SK-N-SH (cell line): ENCODE data around the gene SERTM2. TPM values are rescaled to one million over a fixed set of nuclear protein-coding genes. Genes with fewer than 3 reads are reported as not detected.

Source experiments
- CTCF ChIA-PET: fragments of 300-600, 350-600 bp; formaldehyde crosslinking; extraction: SDS; loops from one replicate; lab custom pipeline; 2021; lab: Yijun Ruan, JAX
- POLR2A ChIA-PET: fragments of 350-600 bp; sonication (Branson Sonifier 250); formaldehyde crosslinking; extraction: SDS; loops from one replicate; lab custom pipeline; 2020; ENCODE audit warnings: antibody characterized with exemption, inconsistent platforms; lab: Yijun Ruan, JAX
- DNase-seq: peaks from one replicate; pipeline ENCODE4 v3.0.0; 2012
- H2AFZ ChIP-seq: fragments of 200-600 bp; sonication (generic); 2 replicates; pipeline ENCODE4 v1.8.1; 2016; ENCODE audit warnings: antibody characterized with exemption, mild to moderate bottlenecking, low read depth
- H3F3A ChIP-seq: fragments of 200-600 bp; sonication (generic); replicated peaks from 2 replicates; pipeline ENCODE3; 2016; ENCODE audit warnings: antibody characterized with exemption, mild to moderate bottlenecking; ENCODE audit not compliant: insufficient read depth
- H3K27ac ChIP-seq, 2 experiments: fragments of 200-500 bp in 1 of 2; fragments of 200-600 bp in 1 of 2; sonication (Bioruptor generic) in 1 of 2; sonication (generic), shearing (Covaris generic) in 1 of 2; 2 replicates each; pipeline versions ENCODE4 v1.5.1 to v1.6.1; 2014 to 2016; ENCODE audit warnings: low read depth in 2 of 2, inconsistent platforms in 1 of 2, low read length in 1 of 2, mild to moderate bottlenecking in 1 of 2, mixed read lengths in 1 of 2
- H3K27me3 ChIP-seq: fragments of 200-600 bp; sonication (generic), shearing (Covaris generic); 2 replicates; pipeline ENCODE4 v1.6.1; 2016; ENCODE audit warnings: mixed run types; ENCODE audit not compliant: insufficient read depth
- H3K36me3 ChIP-seq, 2 experiments: fragments of 200-500 bp in 1 of 2; fragments of 200-600 bp in 1 of 2; sonication (Bioruptor generic) in 1 of 2; sonication (generic) in 1 of 2; replicated peaks in 1 of 2; 2 replicates each; pipeline versions ENCODE3 to v1.5.1; 2014 to 2016; ENCODE audit warnings: low read length in 1 of 2, mild to moderate bottlenecking in 1 of 2; ENCODE audit not compliant: insufficient read depth in 2 of 2, control insufficient read depth in 1 of 2
- H3K4me1 ChIP-seq, 2 experiments: fragments of 200-500 bp in 1 of 2; fragments of 200-600 bp in 1 of 2; sonication (Bioruptor generic) in 1 of 2; sonication (generic), shearing (Covaris generic) in 1 of 2; 2 replicates each; pipeline versions ENCODE4 v1.5.1 to v1.6.1; 2014 to 2016; ENCODE audit warnings: low read depth in 1 of 2, low read length in 1 of 2, mixed run types in 1 of 2; ENCODE audit not compliant: insufficient read depth in 2 of 2, control insufficient read depth in 1 of 2
- H3K4me2 ChIP-seq: fragments of 200-600 bp; sonication (generic), shearing (Covaris generic); 2 replicates; pipeline ENCODE4 v1.6.1; 2017; ENCODE audit warnings: mixed run types
- H3K4me3 ChIP-seq, 2 experiments: fragments of 200-500 bp in 1 of 2; fragments of 200-600 bp in 1 of 2; sonication (Bioruptor generic) in 1 of 2; sonication (generic), shearing (Covaris generic) in 1 of 2; 2 replicates each; pipeline versions ENCODE4 v1.5.1 to v1.8.1; 2014 to 2016; ENCODE audit warnings: low read depth in 2 of 2, inconsistent platforms in 1 of 2, low read length in 1 of 2, mild to moderate bottlenecking in 1 of 2, mixed read lengths in 1 of 2, moderate library complexity in 1 of 2
- H3K79me2 ChIP-seq: fragments of 200-600 bp; sonication (generic); 2 replicates; pipeline ENCODE4 v1.8.1; 2017; ENCODE audit warnings: mild to moderate bottlenecking; ENCODE audit not compliant: insufficient read depth
- H3K9ac ChIP-seq: fragments of 200-600 bp; sonication (generic); 2 replicates; pipeline ENCODE4 v1.6.1; 2017; ENCODE audit warnings: mixed run types
- H3K9me2 ChIP-seq: fragments of 200-600 bp; sonication (generic); 2 replicates; pipeline ENCODE4 v1.6.1; 2017; ENCODE audit warnings: mixed run types
- H3K9me3 ChIP-seq: fragments of 200-600 bp; sonication (generic); 2 replicates; pipeline ENCODE4 v1.6.1; 2017; ENCODE audit warnings: mixed run types, mild to moderate bottlenecking, moderate library complexity
- H4K20me1 ChIP-seq: fragments of 200-600 bp; sonication (generic); 2 replicates; pipeline ENCODE4 v1.6.1; 2017; ENCODE audit warnings: mild to moderate bottlenecking, mixed run types; ENCODE audit not compliant: insufficient read depth
- CHD2 ChIP-seq: fragments of 150-350 bp; IDR thresholded peaks from 2 replicates; pipeline ENCODE4 v1.6.1; 2018; ENCODE audit warnings: low read length; ENCODE audit not compliant: partially characterized antibody
- CTCF ChIP-seq: fragments of 200-600 bp; sonication (generic); IDR thresholded peaks from 2 replicates; pipeline ENCODE4 v1.6.1; 2017; ENCODE audit warnings: antibody characterized with exemption, mild to moderate bottlenecking, moderate library complexity
- EP300 ChIP-seq, 2 experiments: IDR thresholded peaks; 2 replicates each; pipeline versions ENCODE4 v1.4.0 to v1.6.1; 2012; ENCODE audit warnings: borderline replicate concordance in 1 of 2, low read depth in 1 of 2, low read length in 1 of 2
- FOSL2 ChIP-seq: IDR thresholded peaks from 2 replicates; pipeline ENCODE4 v1.4.0; 2012; ENCODE audit warnings: low read depth, mild to moderate bottlenecking, moderate library complexity, borderline replicate concordance
- FOXM1 ChIP-seq: IDR thresholded peaks from 2 replicates; pipeline ENCODE4 v1.4.0; 2012; ENCODE audit warnings: low read depth, mild to moderate bottlenecking
- GATA2 ChIP-seq: sonication (generic); formaldehyde crosslinking; IDR thresholded peaks from 2 replicates; pipeline ENCODE4 v1.5.0; 2020; ENCODE audit warnings: mild to moderate bottlenecking, missing genetic modification reagents
- IRF3 ChIP-seq: fragments of 150-350 bp; IDR thresholded peaks from 2 replicates; pipeline ENCODE4 v1.6.1; 2016; ENCODE audit warnings: mild to moderate bottlenecking, low read depth, low read length
- MEF2A ChIP-seq: IDR thresholded peaks from 2 replicates; pipeline ENCODE4 v1.4.0; 2012; ENCODE audit warnings: low read depth, borderline replicate concordance
- MXI1 ChIP-seq: IDR thresholded peaks from 2 replicates; pipeline ENCODE4 v1.6.1; 2012; ENCODE audit warnings: mild to moderate bottlenecking, low read depth, low read length, improper control_type of control experiment
- NRF1 ChIP-seq: IDR thresholded peaks from 2 replicates; pipeline ENCODE4 v1.6.1; 2012; ENCODE audit warnings: low read depth, mild to moderate bottlenecking, low read length
- RAD21 ChIP-seq: IDR thresholded peaks from 2 replicates; pipeline ENCODE4 v1.6.1; 2012; ENCODE audit warnings: mild to moderate bottlenecking, low read length
- REST ChIP-seq: IDR thresholded peaks from 2 replicates; pipeline ENCODE4 v1.6.1; 2012; ENCODE audit warnings: mild to moderate bottlenecking, low read depth, low read length, moderate library complexity
- SIN3A ChIP-seq: IDR thresholded peaks from 2 replicates; pipeline ENCODE4 v1.6.1; 2012; ENCODE audit warnings: low read depth, mild to moderate bottlenecking, low read length, moderate library complexity, borderline replicate concordance
- SMC3 ChIP-seq: IDR thresholded peaks from 2 replicates; pipeline ENCODE4 v1.6.1; 2012; ENCODE audit warnings: low read depth, low read length, improper control_type of control experiment
- TCF12 ChIP-seq: IDR thresholded peaks from 2 replicates; pipeline ENCODE4 v1.4.0; 2012
- WGBS: methylation state at CpG from one replicate; pipeline ENCODE4 v1.1.6; 2017; ENCODE audit warnings: low lambda C conversion rate; 5-methylcytosine and 5-hydroxymethylcytosine counted together
- polyA plus RNA-seq, 3 experiments: library from polyadenylated mRNA; depleted of rRNA; stranded (reverse); fragments of >200 nt; gene quantifications; 2 replicates each; pipeline ENCODE4 v1.2.3, GENCODE V29; 2012

The SERTM2 gene
- polyA plus RNA-seq, 1 of the 3 experiments (the other 2 are of a cell fraction), result 0.12 TPM

- ChIA-PET POLR2A (interaction anchor here (0.6 kb wide), 1 partner anchor 8 kb away, joined by 5 read pairs; no protein-coding TSS in a partner anchor), CTCF (interaction anchor here (1.2 to 1.4 kb wide), 2 partner anchors 9 to 36 kb away, joined by 3 to 4 read pairs; no protein-coding TSS in a partner anchor)
- H3K9me3 ChIP-seq, result no peaks in the 10 kb centered on the region; the same call in 1 of the 2 replicates
- 3% methylated on average over 2 of the region's 2 CpGs for WGBS
- no peak overlapping the region for H3K9ac ChIP-seq
- H3K4me2 ChIP-seq, result no peak overlapping the region
- TF ChIP-seq CHD2 (no peak), TCF12 (no peak), GATA2 (CRISPR knock-in tag) (no peak), FOSL2 (no peak), NRF1 (no peak), MXI1 (no peak), MEF2A (no peak), CTCF (no peak), SIN3A (no peak), SMC3 (no peak), REST (no peak), RAD21 (no peak), IRF3 (no peak), EP300 (IDR thresholded peaks at IDR 0.05; ENCODE audit: borderline replicate concordance in 1 of 2, low read depth in 1 of 2, low read length in 1 of 2) (no peak), FOXM1 (no peak)
- H3K27me3 ChIP-seq, result no peaks in the 10 kb centered on the region
- H3K27ac ChIP-seq, result no peak overlapping the region
- no peak overlapping the region for H2AFZ ChIP-seq
- no peaks in the 10 kb centered on the region for H3K79me2 ChIP-seq
- no peaks in the 10 kb centered on the region for H3F3A ChIP-seq
- H3K4me3 ChIP-seq, result no peak overlapping the region
- DNase-seq, result no peak
- H3K36me3 ChIP-seq, result no peaks in the 10 kb centered on the region
- H3K4me1 ChIP-seq, result no peaks in the 10 kb centered on the region
- H3K9me2 ChIP-seq, result no peaks in the 10 kb centered on the region
- no peaks in the 10 kb centered on the region for H4K20me1 ChIP-seq
Measured at GRCh38 chrX:111483135-111483534, 28.3 kb upstream of the SERTM2 start.
